Measurements from ENCODE around the gene NBPF9.
"Not testable (repeated sequence)": the region's sequence is repeated elsewhere in the genome, so short reads cannot be mapped to it uniquely, and the experiment has no call there.

DNA sequence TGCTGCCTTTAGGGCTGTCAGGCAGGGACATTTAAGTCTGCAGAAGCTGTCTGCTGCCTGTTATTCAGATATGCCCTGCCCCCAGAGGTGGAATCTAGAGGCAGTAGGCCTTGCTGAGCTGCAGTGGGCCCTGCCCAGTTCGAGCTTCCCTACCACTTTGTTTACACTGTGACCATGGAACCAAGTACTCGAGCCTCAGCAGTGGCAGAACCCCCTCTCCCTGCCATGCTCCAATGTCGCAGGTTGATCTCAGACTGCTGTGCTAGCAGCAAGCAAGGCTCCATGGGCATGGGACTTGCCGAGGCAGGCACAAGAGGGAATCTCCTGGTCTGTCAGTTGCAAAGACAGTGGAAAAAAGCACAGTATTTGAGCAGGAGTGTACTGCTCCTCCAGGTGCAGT lies 60.3 kb downstream of the NBPF9 start:
- not testable (repeated sequence) for TF ChIP-seq FOXK2 (IDR thresholded peaks at IDR 0.05); ELF4 (IDR thresholded peaks at IDR 0.05); BHLHE40 (IDR thresholded peaks at IDR 0.05; ENCODE audit: borderline replicate concordance); SP1 (IDR thresholded peaks at IDR 0.05); LEF1 (IDR thresholded peaks at IDR 0.05; ENCODE audit: borderline replicate concordance); FOXA1 (IDR thresholded peaks at IDR 0.05); FOXM1 (IDR thresholded peaks at IDR 0.05; ENCODE audit: borderline replicate concordance); ARNT (IDR thresholded peaks at IDR 0.05); HDGF (IDR thresholded peaks at IDR 0.05; ENCODE audit: borderline replicate concordance)
- TF ChIP-seq, protein P1, sequence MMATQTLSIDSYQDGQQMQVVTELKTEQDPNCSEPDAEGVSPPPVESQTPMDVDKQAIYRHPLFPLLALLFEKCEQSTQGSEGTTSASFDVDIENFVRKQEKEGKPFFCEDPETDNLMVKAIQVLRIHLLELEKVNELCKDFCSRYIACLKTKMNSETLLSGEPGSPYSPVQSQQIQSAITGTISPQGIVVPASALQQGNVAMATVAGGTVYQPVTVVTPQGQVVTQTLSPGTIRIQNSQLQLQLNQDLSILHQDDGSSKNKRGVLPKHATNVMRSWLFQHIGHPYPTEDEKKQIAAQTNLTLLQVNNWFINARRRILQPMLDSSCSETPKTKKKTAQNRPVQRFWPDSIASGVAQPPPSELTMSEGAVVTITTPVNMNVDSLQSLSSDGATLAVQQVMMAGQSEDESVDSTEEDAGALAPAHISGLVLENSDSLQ (IDR thresholded peaks at IDR 0.05), result not testable (repeated sequence)
